ENCODE data around the gene ZNF692. TPM values are rescaled to one million over a fixed set of nuclear protein-coding genes. Genes with fewer than 3 reads are reported as not detected.

ZNF692 gene
- total and polyA plus RNA-seq, 2 of the 13 experiments (the other 11 are each of a cell fraction or from before 2014, with no cell fraction given), result 27.3 to 45.8 TPM

DNA sequence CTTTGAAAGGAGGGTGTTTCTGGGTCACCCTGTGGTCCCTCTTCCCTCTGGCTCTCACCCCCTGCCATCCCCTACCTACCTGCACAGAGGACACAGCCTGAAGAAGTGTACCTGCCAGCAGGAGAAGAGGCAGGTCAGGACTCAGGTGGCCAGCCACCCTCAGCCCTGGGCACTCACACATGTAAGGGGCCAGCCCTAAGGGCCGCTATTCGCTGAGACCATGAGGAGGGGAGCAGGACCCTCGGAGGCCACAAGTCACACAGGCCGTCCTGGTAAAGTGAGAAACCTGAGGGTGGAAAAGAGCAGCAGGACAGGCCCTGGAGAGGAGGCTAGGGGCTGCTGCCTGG, 1.2 kb downstream of the ZNF692 start:
- ChIA-PET POLR2A (interaction anchor here (2.2 to 3.5 kb wide), 4 partner anchors 15 to 31 kb away, joined by 11 to 83 read pairs (median 44); partner anchors contain the start of genes SH3BP5L and ZNF672), CTCF (ENCODE audit: low intra/inter-chr PET ratio, low total read pairs) (interaction anchor here (1.0 kb wide), 1 partner anchor 16 kb away, joined by 3 read pairs; no protein-coding TSS in a partner anchor)
- H3K79me2 ChIP-seq (ENCODE audit: insufficient read depth, low read length), result peaks cover 18% of the 10 kb centered on the region
- no peaks in the 10 kb centered on the region for H4K20me1 ChIP-seq (ENCODE audit: insufficient read depth, low read length)
- ATAC-seq (peak; percentile 6), FAIRE-seq (no peak), DNase-seq (ENCODE audit: low spot score) (no peak)
- in situ Hi-C loops (cut with HindIII; ENCODE audit: extremely low pct_ligation_motif_present, low pct_unique_long_range_greater_than_20kb) (no loop called here), intact Hi-C loops (cut with micrococcal nuclease; ENCODE audit: unreplicated experiment) (loop anchor here (2.0 kb wide), 1 partner anchor 49 kb away; the partner anchor contains the start of gene PGBD2)
- no peaks in the 10 kb centered on the region; a peak in 1 of 5 replicates for H3K27me3 ChIP-seq (ENCODE audit: control insufficient read depth in 1 of 2, insufficient read depth in 2 of 2, low read length in 2 of 2)
- 20% methylated on average over 4 of the region's 4 CpGs for WGBS (ENCODE audit: low lambda C conversion rate)
- BruUV-seq (replicated peaks), result no TSS peak
- H3K4me2 ChIP-seq (ENCODE audit: low read depth, low read length), result peak overlapping the region; percentile 97
- 0 out of 2 replicates have a peak, but pooled peaks have one; percentile 28 for TF ChIP-seq ARNT2 (CRISPR knock-in tag; IDR thresholded peaks at IDR 0.05; ENCODE audit: low read depth)
- 0 out of 2 replicates have a peak, but pooled peaks have one; percentile 19 for TF ChIP-seq ZNF10 (CRISPR knock-in tag; IDR thresholded peaks at IDR 0.05; ENCODE audit: borderline replicate concordance, low read depth)
- no peak for TF ChIP-seq SETDB1 (CRISPR knock-in tag; IDR thresholded peaks at IDR 0.05; ENCODE audit: borderline replicate concordance)
- TF ChIP-seq MTERF4 (CRISPR knock-in tag; IDR thresholded peaks at IDR 0.05), result 0 out of 2 replicates have a peak, but pooled peaks have one; percentile 10
- no peak for TF ChIP-seq BCL6 (CRISPR knock-in tag; IDR thresholded peaks at IDR 0.05)
- TF ChIP-seq, protein P1, sequence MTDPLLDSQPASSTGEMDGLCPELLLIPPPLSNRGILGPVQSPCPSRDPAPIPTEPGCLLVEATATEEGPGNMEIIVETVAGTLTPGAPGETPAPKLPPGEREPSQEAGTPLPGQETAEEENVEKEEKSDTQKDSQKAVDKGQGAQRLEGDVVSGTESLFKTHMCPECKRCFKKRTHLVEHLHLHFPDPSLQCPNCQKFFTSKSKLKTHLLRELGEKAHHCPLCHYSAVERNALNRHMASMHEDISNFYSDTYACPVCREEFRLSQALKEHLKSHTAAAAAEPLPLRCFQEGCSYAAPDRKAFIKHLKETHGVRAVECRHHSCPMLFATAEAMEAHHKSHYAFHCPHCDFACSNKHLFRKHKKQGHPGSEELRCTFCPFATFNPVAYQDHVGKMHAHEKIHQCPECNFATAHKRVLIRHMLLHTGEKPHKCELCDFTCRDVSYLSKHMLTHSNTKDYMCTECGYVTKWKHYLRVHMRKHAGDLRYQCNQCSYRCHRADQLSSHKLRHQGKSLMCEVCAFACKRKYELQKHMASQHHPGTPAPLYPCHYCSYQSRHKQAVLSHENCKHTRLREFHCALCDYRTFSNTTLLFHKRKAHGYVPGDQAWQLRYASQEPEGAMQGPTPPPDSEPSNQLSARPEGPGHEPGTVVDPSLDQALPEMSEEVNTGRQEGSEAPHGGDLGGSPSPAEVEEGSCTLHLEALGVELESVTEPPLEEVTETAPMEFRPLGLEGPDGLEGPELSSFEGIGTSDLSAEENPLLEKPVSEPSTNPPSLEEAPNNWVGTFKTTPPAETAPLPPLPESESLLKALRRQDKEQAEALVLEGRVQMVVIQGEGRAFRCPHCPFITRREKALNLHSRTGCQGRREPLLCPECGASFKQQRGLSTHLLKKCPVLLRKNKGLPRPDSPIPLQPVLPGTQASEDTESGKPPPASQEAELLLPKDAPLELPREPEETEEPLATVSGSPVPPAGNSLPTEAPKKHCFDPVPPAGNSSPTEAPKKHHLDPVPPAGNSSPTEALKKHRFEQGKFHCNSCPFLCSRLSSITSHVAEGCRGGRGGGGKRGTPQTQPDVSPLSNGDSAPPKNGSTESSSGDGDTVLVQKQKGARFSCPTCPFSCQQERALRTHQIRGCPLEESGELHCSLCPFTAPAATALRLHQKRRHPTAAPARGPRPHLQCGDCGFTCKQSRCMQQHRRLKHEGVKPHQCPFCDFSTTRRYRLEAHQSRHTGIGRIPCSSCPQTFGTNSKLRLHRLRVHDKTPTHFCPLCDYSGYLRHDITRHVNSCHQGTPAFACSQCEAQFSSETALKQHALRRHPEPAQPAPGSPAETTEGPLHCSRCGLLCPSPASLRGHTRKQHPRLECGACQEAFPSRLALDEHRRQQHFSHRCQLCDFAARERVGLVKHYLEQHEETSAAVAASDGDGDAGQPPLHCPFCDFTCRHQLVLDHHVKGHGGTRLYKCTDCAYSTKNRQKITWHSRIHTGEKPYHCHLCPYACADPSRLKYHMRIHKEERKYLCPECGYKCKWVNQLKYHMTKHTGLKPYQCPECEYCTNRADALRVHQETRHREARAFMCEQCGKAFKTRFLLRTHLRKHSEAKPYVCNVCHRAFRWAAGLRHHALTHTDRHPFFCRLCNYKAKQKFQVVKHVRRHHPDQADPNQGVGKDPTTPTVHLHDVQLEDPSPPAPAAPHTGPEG (CRISPR knock-in tag; IDR thresholded peaks at IDR 0.05), result 0 out of 2 replicates have a peak, but pooled peaks have one; percentile 15
- TF ChIP-seq ERF (CRISPR knock-in tag; IDR thresholded peaks at IDR 0.05), result peak; percentile 6; the same call in 1 of the 2 replicates
- H3K27ac ChIP-seq (ENCODE audit: extremely low read length, insufficient read depth, low read length), result peak overlapping the region; percentile 79
- H2AFZ ChIP-seq (ENCODE audit: low read length), result no peak overlapping the region
- H3K4me3 ChIP-seq (replicated peaks in 1 of 3; ENCODE audit: insufficient read depth in 1 of 3, low read depth in 2 of 3, low read length in 3 of 3), result peak overlapping the region; percentile 62 to 87 (median 83)
- peaks cover 42% of the 10 kb centered on the region for H3K4me1 ChIP-seq (ENCODE audit: insufficient read depth, low read length)
- peaks cover 10 to 36% of the 10 kb centered on the region in 2 experiments for H3K36me3 ChIP-seq (replicated peaks in 1 of 2; ENCODE audit: control insufficient read depth in 1 of 2, insufficient read depth in 2 of 2, low read length in 2 of 2)
- peak overlapping the region; percentile 87 for H3K9ac ChIP-seq (ENCODE audit: insufficient read depth, low read depth, low read length)
- no peaks in the 10 kb centered on the region for H3K9me3 ChIP-seq (ENCODE audit: low read length)

Data from HepG2 (cell line).